GM13976 (cell line): ENCODE data around the gene RAD51B.

Experiments used
- DNase-seq: peaks from one replicate; pipeline ENCODE4 v3.0.0; 2012; ENCODE audit warnings: low spot score
- CTCF ChIP-seq: IDR thresholded peaks from 2 replicates; pipeline ENCODE4 v1.5.1; 2012; ENCODE audit warnings: borderline replicate concordance, mild to moderate bottlenecking; ENCODE audit not compliant: insufficient read depth; ENCODE audit errors: extremely low read depth, missing control alignments, control extremely low read depth
- in situ Hi-C: fragments of 300-500 bp; cut with MboI; formaldehyde crosslinking; loops from one replicate; pipeline ENCODE4 v1.12.0; 2022; ENCODE audit warnings: low sequenced_read_pairs, mixed read lengths, inconsistent platforms; ENCODE audit not compliant: unreplicated experiment

RAD51B gene

DNA sequence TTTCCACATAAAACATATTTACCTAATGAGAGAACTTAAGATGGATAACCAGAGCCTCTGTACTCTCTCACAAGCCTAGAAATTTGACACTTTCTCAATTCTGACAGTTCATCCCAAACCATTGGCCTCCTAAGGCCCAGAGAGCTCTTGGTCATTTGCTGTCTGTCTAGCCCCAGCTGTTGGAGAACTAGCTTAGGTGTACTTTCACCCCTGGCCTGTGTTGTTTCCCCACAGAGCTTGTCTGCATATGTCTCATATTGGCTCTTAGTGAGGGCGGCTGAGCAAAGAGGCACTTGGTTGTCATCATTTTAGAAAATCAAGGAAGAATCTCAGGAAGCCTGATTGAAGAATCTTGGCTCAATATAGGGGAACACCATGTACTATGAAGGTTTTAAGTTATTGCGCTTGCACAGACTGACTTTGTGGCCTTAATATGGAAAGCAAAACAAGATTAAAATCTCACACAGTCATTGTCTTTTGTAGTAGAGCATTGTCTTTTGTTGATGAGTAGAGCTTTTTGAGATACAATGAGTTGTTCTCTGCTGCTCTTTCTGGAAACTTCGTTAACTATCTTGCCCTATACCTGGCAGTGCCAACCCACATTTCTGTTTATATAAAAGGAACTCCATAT is 324.6 kb downstream of the RAD51B start:
- no peak for DNase-seq
- in situ Hi-C loops = no loop called here
- no peak for TF ChIP-seq CTCF

- TF ChIP-seq CTCF = no peak
- in situ Hi-C loops = no loop called here
- no peak for DNase-seq
Observed at GRCh38 chr14:68145036-68145435, 325.5 kb downstream of the RAD51B start.

DNA sequence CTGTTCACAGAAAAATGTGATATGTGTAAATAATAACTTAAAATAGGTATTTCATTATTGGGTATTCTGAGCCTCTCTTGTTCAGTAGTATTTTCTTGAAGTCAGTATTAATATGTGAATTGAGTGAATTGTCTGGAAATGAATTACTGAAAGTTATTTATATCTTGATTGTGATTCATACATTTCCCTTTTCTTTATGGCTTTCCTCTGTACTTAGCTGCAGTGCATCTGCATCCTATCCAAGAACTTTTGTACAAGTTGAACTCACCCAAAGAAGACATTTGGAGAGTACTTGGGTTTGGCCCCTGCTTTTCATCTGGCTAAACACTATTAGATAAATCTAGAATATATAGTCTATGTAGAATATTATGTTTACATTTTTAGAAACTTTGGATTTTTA is 326.0 kb downstream of the RAD51B start:
- in situ Hi-C loops = no loop called here
- no peak for DNase-seq
- TF ChIP-seq CTCF = no peak

DNA sequence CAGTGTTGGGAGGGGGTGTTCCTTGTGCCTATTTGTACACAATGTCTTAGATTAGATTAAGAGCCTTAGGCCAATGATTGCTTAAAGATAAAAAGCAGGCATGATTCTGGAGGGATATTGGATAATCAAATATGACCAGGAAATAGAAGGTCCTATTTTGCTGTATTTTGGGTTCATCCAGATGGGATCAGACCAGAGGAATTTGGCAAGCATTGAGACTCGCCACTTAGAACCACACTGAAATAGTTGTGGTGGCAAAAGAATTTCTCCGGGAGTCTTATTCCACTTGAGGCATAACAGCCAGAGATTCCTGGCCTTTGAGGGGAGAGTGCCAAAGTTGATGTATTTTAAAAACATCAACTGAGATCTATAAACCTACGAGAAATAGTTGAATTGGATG is 327.2 kb downstream of the RAD51B start:
- no peak for DNase-seq
- TF ChIP-seq CTCF = no peak
- in situ Hi-C loops = no loop called here

DNA sequence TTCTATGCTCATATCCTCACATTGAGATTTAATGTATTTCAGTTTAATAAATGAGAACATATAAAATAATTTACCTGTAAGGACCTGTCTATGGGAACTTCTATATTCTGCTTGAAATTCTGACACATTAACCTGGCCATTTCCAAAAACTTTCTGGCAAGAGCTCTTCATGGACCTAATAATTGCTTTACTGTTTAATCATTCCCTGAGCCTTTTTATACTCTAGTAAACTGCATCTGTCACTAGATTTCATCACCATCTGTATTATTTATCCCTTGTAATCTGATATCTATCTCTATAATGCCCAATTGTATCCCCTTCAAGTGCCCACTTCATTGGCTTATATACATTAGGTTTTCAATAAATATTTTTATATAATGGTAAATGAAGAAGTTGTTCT is 327.7 kb downstream of the RAD51B start:
- no peak for DNase-seq
- no peak for TF ChIP-seq CTCF
- in situ Hi-C loops = no loop called here

DNA sequence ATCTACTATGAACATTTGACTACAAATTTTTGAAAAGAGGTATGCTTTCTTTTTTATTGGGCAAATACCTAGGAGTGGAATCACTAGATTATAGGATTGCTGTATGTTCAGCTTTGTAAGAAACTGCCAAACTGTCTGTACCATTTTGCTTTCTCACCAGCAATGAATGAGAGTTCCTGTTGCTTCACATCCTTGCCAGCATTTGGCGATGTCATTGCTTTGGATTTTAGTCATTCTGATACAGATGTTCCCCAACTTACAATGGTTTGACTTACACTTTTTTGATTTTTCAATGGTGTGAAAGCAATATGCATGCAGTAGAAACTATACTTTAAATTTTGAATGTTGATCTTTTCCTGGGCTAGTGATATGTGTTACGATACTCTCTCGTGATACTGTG is 328.7 kb downstream of the RAD51B start:
- TF ChIP-seq CTCF = no peak
- in situ Hi-C loops = no loop called here
- DNase-seq = no peak
